ENCODE data around the gene LDLR.

- TF ChIP-seq CTCF (conservative IDR thresholded peaks at IDR 0.05) (no peak), EZH2 (IDR thresholded peaks at IDR 0.05; ENCODE audit: low read depth) (no peak)
These were observed 49.5 kb downstream of the LDLR start for GRCh38 chr19:11138601-11139300.

All from PC-9 (cell line).